NCI-H748 (cell line): ENCODE data around the gene PRRT3.
"Not testable (repeated sequence)": the region's sequence is repeated elsewhere in the genome, so short reads cannot be mapped to it uniquely, and the experiment has no call there.

ENCODE experiments used
- DNase-seq: peaks from one replicate; lab custom pipeline; 2025; ENCODE audit not compliant: unreplicated experiment; lab: John Stamatoyannopoulos, UW

PRRT3 gene

DNA sequence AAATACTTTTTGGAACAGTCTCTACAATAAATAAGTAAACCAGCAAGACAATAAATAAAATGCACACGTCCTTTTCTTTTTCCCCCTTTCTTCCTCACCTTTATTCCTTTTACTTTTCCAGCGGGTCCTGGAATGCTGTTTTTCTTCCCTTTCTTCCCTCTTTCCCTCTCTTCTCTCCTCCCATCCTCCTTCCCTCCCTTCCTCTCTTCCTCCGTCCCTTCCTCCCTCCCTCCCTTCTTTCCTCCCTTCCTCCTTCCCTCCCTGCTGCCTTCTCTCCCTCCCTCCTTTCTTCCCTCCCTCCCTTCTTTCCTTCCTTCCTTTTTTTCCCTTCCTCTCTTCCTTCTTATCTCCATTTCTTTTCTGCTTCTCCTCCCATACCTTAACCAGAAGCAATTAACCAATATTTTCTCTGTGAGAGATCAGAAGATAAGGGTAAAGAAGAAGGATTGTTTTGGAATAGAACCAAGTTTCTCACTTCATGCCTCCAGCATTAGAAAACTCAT lies 52.9 kb downstream of the PRRT3 start:
- no peak for DNase-seq

DNA sequence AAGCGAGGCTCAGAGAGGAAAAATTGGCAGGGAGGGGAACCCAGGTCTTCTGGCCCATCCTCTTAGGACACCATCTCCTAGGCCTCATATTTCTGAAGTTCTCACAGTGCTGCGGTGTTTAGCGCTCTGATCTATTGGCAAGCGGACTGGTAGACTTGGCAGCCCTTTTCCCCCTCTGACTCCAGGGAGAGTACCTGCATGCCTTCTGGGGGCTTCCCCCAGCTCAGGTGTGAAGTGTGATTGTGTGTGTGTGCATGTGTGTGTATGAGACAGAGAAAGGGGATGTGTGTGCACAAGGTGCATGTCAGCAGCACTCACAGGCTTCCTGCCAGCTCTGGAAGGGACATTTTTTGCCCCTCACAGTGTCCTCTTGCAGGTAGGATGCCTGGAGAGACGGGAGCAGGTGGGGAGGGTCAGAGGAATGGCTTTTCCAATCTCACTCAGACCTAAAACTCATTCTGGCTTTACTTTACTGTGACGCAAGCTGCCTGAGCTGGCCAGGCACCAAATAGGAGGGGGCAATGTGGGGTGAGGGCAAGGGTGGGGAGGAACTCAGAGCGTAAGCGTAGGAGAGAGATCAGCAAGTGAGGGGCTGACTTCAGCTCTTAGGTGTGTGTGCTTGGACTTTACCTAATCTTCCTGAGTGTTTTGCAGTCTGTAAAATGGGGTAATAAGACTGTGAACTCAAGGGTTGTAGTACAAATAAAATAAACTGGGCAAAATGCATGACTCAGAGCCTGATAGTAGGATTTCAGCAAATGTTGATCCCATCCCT lies 53.6 kb downstream of the PRRT3 start:
- DNase-seq: no peak

DNA sequence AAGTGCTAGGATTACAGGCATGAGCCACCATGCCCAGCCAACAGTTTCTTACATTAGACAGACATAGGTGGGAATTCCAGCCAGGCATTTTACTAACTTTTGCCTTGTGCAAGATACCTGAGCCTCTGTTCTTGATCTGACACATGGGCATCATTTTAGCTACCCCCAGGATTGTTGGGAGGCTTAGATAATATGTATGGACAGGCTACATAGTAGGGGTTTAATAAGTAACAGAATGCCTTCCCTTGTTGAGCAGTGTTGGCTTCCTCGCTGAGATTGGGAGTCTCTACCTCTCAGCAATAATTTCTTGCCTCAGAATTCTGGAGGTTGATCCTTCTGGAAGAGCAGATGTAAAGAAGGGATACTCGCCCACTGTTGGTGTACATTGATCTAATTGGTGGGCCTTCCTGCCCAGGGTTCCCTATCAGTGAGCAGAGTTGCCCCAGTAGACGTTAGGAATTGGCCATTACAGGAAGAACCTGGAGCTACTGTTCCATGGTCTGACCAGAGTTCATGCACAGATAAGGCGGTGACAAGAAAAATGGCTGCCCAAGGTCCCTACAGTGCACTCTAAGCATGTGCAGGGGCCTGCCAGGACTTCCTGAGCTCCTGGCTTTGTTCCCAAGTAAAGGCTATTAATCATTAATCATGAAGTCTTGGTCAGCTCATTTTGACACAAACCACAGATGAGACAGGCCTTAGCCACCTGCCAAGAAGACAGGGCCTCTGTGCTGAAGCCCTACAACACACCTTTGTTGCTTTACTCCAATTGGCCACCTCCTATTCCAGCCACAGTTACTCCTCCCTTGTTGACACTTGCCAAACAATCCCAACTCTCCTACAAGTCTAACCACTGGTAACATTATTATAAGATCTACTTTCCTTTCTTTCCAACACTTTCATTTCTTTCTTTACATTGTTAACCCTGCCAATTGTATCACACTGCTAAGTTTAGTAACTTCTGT lies 54.5 kb downstream of the PRRT3 start:
- no peak for DNase-seq

DNA sequence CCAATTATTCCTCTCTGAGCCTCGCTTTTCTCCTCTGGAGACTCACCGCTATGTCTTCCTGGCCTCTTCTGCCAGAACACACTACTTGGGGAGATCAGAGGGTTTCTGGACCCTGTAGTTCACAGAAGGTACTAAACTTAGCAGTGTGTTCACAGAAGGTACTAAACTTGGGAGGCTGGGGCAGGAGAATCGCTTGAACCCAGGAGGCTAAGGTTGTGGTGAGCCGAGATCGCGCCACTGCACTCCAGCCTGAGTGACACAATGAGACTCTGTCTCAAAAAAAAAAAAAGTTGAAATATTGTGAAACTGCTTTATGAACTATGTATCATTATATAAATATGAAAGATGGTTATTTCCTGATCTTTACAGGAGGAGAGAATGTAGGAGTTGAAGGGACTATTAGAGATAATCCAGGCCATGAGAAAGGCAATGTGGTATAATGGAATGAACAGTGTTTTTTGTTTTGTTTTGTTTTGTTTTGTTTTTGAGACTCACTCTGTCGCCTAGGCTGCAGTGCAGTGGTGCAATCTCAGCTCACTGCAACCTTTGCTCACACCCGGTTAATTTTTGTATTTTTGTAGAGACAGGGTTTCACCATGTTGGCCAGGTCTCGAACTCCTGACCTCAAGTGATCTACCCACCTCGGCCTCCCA lies 55.3 kb downstream of the PRRT3 start:
- not testable (repeated sequence) for DNase-seq

- not testable (repeated sequence) for DNase-seq
These were observed 56.5 kb downstream of the PRRT3 start for GRCh38 chr3:9895715-9896114.
